IMR-90 (cell line): ENCODE measurements around the gene CCDC141.

Source experiments
- BHLHE40 ChIP-seq: fragments of 150-350 bp; IDR thresholded peaks from 2 replicates; pipeline ENCODE4 v1.6.1; 2016; ENCODE audit warnings: mild to moderate bottlenecking, low read depth, low read length
- CEBPB ChIP-seq: IDR thresholded peaks from 2 replicates; pipeline ENCODE4 v1.6.1; 2012; ENCODE audit warnings: low read depth, low read length, improper control_type of control experiment
- MAZ ChIP-seq: IDR thresholded peaks from 2 replicates; pipeline ENCODE4 v1.6.1; 2012; ENCODE audit warnings: low read depth, mild to moderate bottlenecking, low read length, improper control_type of control experiment, moderate library complexity, borderline replicate concordance
- NFE2L2 ChIP-seq: fragments of 150-350 bp; IDR thresholded peaks from 2 replicates; pipeline ENCODE4 v1.6.1; 2016; ENCODE audit warnings: low read depth, mild to moderate bottlenecking, low read length
- POLR2A ChIP-seq: IDR thresholded peaks from 2 replicates; pipeline ENCODE4 v1.6.1; 2012; ENCODE audit warnings: mild to moderate bottlenecking, low read depth, low read length
- RAD21 ChIP-seq: IDR thresholded peaks from 2 replicates; pipeline ENCODE4 v1.6.1; 2012; ENCODE audit warnings: low read length, improper control_type of control experiment
- RCOR1 ChIP-seq: IDR thresholded peaks from 2 replicates; pipeline ENCODE4 v1.6.1; 2012; ENCODE audit warnings: mild to moderate bottlenecking, low read length, improper control_type of control experiment; ENCODE audit not compliant: insufficient replicate concordance
- RFX5 ChIP-seq: IDR thresholded peaks from 2 replicates; pipeline ENCODE4 v1.8.0; 2012; ENCODE audit warnings: low read depth, mild to moderate bottlenecking, low read length, moderate library complexity
- SMC3 ChIP-seq: fragments of 150-350 bp; IDR thresholded peaks from 2 replicates; pipeline ENCODE4 v1.6.1; 2016; ENCODE audit warnings: low read depth, mild to moderate bottlenecking, antibody characterized with exemption, low read length, moderate library complexity
- TF ChIP-seq, protein P1 (sequence below): conservative IDR thresholded peaks from 2 replicates; pipeline ENCODE4 v1.5.1; 2012; ENCODE audit warnings: mild to moderate bottlenecking, low read depth, low read length, improper control_type of control experiment
- TF ChIP-seq, protein P2 (sequence below): fragments of 150-350 bp; IDR thresholded peaks from 2 replicates; pipeline ENCODE4 v1.6.1; 2016; ENCODE audit warnings: low read depth, mild to moderate bottlenecking, low read length, moderate library complexity, borderline replicate concordance

DNA sequence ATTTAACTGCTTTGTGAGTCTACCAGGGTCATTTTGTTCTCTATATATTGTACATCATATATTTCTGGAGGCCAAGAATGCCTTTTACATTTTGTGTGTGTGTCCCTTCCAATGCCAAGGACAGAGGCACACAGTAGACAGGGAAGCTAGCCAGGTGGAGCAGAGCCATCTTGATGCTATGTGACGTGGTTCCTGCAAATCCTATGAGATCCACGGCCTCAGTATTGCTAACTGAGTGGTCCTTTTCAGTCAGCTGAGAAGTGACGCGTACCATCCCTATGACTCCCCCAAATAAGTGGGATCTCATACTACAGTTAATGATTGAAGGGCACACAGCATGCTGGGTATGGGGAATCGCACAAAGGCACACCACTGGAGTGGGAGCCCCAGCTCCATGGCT is 27.3 kb downstream of the CCDC141 start:
- TF ChIP-seq, protein P1, sequence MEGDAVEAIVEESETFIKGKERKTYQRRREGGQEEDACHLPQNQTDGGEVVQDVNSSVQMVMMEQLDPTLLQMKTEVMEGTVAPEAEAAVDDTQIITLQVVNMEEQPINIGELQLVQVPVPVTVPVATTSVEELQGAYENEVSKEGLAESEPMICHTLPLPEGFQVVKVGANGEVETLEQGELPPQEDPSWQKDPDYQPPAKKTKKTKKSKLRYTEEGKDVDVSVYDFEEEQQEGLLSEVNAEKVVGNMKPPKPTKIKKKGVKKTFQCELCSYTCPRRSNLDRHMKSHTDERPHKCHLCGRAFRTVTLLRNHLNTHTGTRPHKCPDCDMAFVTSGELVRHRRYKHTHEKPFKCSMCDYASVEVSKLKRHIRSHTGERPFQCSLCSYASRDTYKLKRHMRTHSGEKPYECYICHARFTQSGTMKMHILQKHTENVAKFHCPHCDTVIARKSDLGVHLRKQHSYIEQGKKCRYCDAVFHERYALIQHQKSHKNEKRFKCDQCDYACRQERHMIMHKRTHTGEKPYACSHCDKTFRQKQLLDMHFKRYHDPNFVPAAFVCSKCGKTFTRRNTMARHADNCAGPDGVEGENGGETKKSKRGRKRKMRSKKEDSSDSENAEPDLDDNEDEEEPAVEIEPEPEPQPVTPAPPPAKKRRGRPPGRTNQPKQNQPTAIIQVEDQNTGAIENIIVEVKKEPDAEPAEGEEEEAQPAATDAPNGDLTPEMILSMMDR = no peak
- no peak for TF ChIP-seq RCOR1
- TF ChIP-seq RFX5 = no peak
- no peak for TF ChIP-seq CEBPB
- no peak for TF ChIP-seq MAZ
- TF ChIP-seq, protein P2, sequence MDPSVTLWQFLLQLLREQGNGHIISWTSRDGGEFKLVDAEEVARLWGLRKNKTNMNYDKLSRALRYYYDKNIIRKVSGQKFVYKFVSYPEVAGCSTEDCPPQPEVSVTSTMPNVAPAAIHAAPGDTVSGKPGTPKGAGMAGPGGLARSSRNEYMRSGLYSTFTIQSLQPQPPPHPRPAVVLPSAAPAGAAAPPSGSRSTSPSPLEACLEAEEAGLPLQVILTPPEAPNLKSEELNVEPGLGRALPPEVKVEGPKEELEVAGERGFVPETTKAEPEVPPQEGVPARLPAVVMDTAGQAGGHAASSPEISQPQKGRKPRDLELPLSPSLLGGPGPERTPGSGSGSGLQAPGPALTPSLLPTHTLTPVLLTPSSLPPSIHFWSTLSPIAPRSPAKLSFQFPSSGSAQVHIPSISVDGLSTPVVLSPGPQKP = no peak
- no peak for TF ChIP-seq POLR2A
- TF ChIP-seq BHLHE40 = no peak
- no peak for TF ChIP-seq RAD21
- no peak for TF ChIP-seq SMC3
- no peak for TF ChIP-seq NFE2L2
